Mucosa of stomach (tissue), 1 donor: ENCODE data around the gene HS6ST3.

Experiments
- H3K27me3 ChIP-seq: one replicate; pipeline ENCODE4 v1.7.0; 2013; ENCODE audit warnings: mild to moderate bottlenecking, low read length; ENCODE audit not compliant: control insufficient read depth, insufficient read depth
- H3K36me3 ChIP-seq: one replicate; pipeline ENCODE4 v1.7.0; 2013; ENCODE audit warnings: low read length; ENCODE audit not compliant: control insufficient read depth, insufficient read depth
- H3K4me1 ChIP-seq: one replicate; pipeline ENCODE4 v1.7.0; 2013; ENCODE audit warnings: mild to moderate bottlenecking, low read length; ENCODE audit not compliant: control insufficient read depth, insufficient read depth
- H3K4me3 ChIP-seq: one replicate; pipeline ENCODE4 v1.7.0; 2013; ENCODE audit warnings: low read length
- H3K9ac ChIP-seq: one replicate; pipeline ENCODE4 v1.7.0; 2013; ENCODE audit warnings: mild to moderate bottlenecking, low read length, moderate library complexity
- H3K9me3 ChIP-seq: one replicate; pipeline ENCODE4 v1.7.0; 2013; ENCODE audit warnings: mild to moderate bottlenecking, low read length, moderate library complexity; ENCODE audit not compliant: control insufficient read depth
- donor health status: Pancreatic carcinoma.

HS6ST3 gene

DNA sequence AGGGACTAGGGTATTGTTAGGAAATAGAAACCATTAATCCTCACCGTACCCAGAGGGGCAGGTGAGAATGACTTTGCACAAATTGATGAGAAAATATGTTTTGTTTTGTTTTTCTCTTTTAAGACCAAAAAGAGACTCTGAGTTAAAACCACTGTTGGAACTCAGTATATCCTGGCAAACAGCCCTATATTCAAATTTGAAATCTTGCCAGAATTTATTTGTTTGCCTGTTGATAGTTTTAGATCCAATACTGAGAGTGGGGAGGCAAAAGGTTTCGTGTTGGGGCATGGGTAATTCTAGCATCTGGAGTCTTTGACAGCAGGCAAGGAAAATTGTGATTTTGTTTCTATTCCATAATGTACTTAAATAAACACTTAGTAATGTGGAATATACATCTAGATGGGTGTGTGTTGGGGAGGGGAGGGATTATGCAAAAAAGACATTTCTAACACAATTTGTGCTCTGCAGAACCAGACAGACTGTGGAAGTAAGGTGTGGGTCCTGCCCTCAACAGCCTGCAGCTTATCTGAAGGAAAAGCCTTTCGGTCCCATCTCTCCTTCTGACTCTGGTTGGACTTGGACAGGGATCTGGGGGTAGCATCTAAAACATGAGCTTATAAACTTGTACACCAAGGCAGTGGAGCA, 713.7 kb downstream of the HS6ST3 start:
- Histone ChIP-seq H3K9me3 (no peaks in the 10 kb centered on the region), H3K27me3 (no peaks in the 10 kb centered on the region), H3K4me3 (no peak overlapping the region), H3K36me3 (no peaks in the 10 kb centered on the region), H3K4me1 (no peaks in the 10 kb centered on the region), H3K9ac (no peak overlapping the region)

DNA sequence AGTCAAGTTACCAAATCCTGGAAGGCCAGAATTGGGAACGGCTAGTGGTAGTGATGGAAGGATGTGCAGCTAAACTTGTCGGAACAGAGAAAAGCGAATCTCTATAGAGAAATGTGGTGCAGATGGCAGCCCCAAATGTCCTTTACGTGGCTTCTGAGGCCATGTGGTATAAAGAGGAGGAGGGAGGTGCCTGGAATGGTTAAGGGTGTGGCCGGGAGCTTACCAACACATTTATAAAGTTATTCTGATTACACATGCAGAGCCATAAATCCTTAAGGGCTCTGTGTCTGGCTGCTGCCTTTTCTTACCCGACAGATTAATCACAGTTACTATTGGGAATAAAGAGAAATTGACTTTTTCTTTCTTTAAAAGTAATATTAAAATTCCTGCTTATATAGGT, 714.3 kb downstream of the HS6ST3 start:
- Histone ChIP-seq H3K36me3 (no peaks in the 10 kb centered on the region), H3K9me3 (no peaks in the 10 kb centered on the region), H3K27me3 (no peaks in the 10 kb centered on the region)

DNA sequence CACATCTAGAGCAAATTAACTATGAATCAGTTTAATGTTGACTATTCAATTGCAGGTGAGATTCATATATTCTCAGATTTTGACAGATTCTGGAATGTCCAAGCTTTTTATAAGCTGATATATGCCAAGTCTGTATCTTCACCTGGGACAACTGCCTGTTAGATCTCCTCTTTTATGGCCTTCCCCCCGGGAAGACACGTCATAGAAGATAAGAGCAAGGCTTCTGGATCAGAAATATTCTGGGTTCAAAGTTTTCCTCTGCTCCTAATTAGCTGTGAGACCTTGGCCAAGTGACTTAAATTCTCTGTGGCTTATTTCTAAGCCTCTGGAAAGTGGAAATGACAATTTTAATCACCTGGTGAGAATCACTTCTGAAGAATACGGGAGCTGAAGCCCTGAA, 716.8 kb downstream of the HS6ST3 start:
- H3K4me1 ChIP-seq = no peaks in the 10 kb centered on the region
- H3K27me3 ChIP-seq = no peaks in the 10 kb centered on the region
- H3K9me3 ChIP-seq = no peaks in the 10 kb centered on the region
- H3K4me3 ChIP-seq = no peak overlapping the region
- no peak overlapping the region for H3K9ac ChIP-seq
- no peaks in the 10 kb centered on the region for H3K36me3 ChIP-seq

More for the DNA sequence above, 714.3 kb downstream of the HS6ST3 start:
- H3K4me1 ChIP-seq = no peaks in the 10 kb centered on the region
- H3K9ac ChIP-seq = no peak overlapping the region
- H3K4me3 ChIP-seq = no peak overlapping the region

DNA sequence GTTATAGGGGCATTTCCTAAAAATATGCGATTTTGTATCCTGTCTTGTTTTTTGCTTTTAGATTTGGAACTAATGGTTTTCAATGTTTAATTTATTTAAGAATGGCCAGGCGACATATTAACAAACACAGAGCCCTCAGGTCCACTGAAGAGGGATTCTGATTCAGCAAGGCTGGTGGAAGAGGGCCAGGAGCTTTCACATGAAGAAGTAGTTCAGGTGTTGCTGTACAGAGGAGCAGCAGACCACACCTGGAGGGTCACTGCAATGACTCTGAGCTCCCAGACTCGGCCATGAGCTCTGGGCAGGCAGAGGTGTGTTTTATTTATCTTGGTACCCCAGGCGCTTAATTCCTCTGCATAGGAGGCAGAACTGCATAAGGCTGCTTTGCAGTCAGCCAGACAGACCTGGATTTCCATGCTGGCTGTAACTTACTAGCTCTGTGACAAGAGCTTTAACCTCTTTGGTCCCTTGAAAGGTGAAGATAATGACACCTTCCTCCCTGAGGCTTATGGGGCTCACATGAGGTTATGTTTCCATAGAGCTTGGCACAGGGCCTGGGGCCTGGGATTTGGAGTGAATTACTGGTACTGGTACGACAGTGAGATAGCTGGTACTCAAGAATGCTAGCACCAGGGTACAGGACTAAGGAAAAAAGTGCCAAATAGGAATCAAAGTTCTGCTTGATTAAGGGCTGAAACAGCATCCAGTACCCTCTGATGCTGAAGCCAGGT, 719.6 kb downstream of the HS6ST3 start:
- Histone ChIP-seq H3K27me3 (no peaks in the 10 kb centered on the region), H3K9me3 (no peaks in the 10 kb centered on the region), H3K9ac (no peak overlapping the region), H3K4me1 (no peaks in the 10 kb centered on the region), H3K4me3 (no peak overlapping the region), H3K36me3 (no peaks in the 10 kb centered on the region)

DNA sequence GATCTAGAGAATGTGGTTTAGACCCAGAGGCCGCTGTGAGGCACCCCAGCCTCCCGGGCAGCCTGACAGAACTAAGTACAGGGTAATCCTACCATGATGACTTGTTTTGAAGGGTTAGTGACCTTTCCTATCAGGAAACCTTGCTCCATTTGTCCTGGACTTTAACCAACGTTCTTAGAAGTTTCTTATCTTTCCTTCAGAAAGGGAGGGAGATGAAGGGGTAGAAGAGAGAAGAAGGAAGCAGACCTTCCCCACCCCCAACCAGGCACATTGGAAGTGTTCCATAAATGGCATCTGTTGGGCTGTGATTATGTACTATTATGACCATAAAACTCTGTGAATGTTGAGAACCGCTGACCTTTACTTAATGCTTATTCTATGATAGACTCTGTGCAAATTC, 720.2 kb downstream of the HS6ST3 start:
- H3K9ac ChIP-seq = no peak overlapping the region
- no peak overlapping the region for H3K4me3 ChIP-seq
- no peaks in the 10 kb centered on the region for H3K27me3 ChIP-seq
- no peaks in the 10 kb centered on the region for H3K4me1 ChIP-seq
- no peaks in the 10 kb centered on the region for H3K9me3 ChIP-seq
- H3K36me3 ChIP-seq = no peaks in the 10 kb centered on the region

DNA sequence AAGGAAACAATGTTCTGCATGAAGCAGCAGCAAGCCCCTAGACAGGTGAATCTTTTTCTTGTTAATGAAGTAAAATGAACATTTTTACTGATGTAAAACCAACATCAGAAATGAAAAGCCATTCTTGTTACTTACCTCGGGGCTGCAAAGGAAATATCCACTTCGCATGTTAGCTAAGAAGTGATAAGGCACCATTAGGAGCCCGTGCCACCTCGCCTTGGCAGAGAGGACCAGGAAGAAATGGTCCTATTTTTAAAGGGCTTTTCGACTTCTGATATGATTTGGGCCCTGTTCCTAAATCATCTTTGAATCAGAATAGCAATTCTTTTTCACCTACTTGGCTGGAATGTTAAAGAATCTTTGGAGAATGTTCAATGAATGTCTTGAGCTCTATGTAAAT, 721.1 kb downstream of the HS6ST3 start:
- Histone ChIP-seq H3K9me3 (no peaks in the 10 kb centered on the region), H3K9ac (no peak overlapping the region), H3K4me1 (no peaks in the 10 kb centered on the region), H3K36me3 (no peaks in the 10 kb centered on the region), H3K27me3 (no peaks in the 10 kb centered on the region), H3K4me3 (no peak overlapping the region)

DNA sequence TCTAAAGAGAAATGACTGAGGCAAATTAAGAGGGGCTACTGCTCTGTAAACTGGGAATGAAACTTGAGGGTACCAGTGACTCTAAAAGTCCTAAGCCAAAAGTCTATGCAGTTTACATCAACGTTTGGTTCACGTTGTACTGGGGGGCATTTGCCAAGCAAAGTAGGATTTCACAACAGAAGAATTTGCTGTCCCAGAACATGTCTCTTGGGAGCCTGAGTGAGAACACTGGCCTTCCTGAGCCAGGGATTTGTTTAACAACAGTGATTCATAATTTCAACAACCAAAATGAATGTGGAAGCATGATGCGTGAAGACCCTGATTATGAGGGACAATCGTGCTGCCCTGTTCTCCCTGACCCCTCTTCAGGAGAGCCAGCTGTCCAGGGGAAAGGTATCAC, 726.4 kb downstream of the HS6ST3 start:
- Histone ChIP-seq H3K9ac (no peak overlapping the region), H3K4me3 (no peak overlapping the region), H3K36me3 (no peaks in the 10 kb centered on the region), H3K9me3 (no peaks in the 10 kb centered on the region), H3K27me3 (no peaks in the 10 kb centered on the region), H3K4me1 (no peaks in the 10 kb centered on the region)

DNA sequence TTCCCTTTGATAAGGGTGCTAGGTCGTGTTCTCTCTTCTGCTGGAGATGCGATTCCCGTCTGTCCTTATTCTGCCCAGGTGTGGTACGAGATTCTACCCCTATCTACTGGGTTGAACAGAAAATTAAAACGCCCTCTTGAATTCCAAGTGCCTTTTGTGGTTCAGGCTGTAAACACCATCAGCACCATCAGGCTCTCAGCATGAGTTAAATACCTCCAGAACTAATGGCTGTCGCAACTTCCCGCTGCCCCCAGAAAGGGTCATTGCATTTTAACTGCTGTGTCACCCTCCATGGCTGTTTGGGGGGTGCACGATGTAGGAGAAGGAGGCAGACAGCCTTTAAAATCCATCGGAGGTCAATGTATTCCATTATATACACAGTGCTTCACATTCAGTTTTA, 727.0 kb downstream of the HS6ST3 start:
- H3K27me3 ChIP-seq = no peaks in the 10 kb centered on the region
- no peaks in the 10 kb centered on the region for H3K36me3 ChIP-seq
- H3K4me1 ChIP-seq = no peaks in the 10 kb centered on the region
- no peak overlapping the region for H3K9ac ChIP-seq
- no peak overlapping the region for H3K4me3 ChIP-seq
- H3K9me3 ChIP-seq = no peaks in the 10 kb centered on the region

DNA sequence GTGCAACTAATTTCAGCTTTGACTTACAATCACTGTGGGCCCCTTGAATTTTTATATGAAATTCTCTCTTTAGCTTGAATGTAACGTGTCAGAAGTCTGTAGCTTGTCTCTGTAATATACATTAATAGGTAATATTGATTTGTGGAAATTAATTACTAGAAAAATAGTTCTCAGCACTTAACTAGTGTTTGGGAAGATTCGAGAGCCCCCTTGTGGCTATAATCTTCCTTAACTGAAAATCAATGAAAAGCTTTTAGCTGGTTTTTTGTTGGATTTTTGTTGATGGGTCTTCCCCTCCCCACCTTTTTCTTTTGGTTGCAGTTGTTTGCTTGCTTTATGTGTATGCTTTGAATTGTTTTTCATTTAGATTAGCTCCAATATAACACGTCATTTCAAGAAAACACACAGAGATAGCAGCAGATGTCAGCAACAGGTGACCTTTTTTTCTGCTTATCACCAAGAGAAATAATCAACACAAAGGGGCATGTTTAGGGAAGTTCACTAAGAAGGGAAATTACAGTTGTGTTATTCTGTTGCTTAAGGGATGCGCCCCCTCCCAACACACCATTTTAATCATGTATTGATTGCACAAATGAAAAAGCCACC, 727.5 kb downstream of the HS6ST3 start:
- Histone ChIP-seq H3K36me3 (no peaks in the 10 kb centered on the region), H3K4me1 (no peaks in the 10 kb centered on the region), H3K9me3 (no peaks in the 10 kb centered on the region), H3K9ac (no peak overlapping the region), H3K4me3 (no peak overlapping the region), H3K27me3 (no peaks in the 10 kb centered on the region)

DNA sequence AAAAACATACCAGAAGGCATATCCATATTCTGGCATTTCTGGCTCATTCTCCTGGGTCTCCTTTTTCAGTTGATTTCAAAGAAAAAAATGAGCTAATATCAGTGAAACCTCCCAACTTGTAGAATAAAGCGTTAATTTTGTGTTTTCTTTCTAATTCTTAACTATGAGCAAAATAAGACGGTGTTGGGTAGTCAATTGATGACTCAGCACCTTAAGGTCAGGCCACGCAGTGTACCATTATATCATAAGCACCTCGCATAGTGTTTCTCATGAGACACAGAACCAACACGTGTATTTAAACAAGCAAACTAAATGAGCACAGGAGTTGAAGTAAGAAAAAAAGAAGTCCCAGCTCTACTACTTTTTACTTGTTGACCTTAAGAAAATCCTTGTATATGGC, 729.5 kb downstream of the HS6ST3 start:
- Histone ChIP-seq H3K36me3 (no peaks in the 10 kb centered on the region), H3K4me3 (no peak overlapping the region), H3K27me3 (no peaks in the 10 kb centered on the region), H3K9ac (no peak overlapping the region), H3K9me3 (no peaks in the 10 kb centered on the region), H3K4me1 (no peaks in the 10 kb centered on the region)

DNA sequence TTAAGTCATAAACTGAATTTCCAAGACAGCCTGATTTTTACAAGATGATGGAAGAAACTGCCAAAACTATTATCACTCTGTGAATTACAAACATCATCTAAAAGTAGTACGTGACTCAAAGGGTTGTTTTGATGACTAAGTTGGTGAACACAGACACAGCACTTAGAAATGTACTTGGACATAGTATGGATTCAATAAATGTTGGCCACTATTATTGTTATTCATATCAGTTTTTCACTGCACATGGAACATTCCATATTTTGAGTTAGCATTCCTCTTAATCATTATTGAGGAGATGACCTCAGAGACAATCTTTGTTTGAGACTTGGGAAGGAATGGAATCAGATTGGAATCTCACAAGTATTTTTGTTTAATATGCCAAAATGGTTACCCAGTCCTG, 731.5 kb downstream of the HS6ST3 start:
- Histone ChIP-seq H3K27me3 (no peaks in the 10 kb centered on the region), H3K4me3 (no peak overlapping the region), H3K4me1 (no peaks in the 10 kb centered on the region), H3K9ac (no peak overlapping the region), H3K9me3 (no peaks in the 10 kb centered on the region), H3K36me3 (no peaks in the 10 kb centered on the region)

DNA sequence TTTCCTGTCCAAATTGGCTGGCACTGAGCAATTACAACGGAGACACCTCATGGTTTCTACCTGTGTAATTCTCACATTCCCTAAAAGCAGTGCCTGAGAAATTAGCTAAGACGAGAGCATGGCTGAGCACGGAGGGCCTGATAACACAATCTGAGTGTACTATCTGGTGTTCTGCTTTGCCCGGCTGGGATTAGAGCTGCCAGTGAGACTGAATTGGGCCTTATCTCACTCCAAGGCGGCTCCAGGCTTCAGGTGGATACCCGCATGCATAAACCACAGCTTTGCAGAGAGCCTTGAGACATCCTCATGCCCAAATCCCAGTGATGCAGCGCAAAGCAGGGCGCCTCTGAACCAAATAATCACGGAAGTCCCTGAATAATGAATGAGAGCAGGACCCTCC, 732.1 kb downstream of the HS6ST3 start:
- Histone ChIP-seq H3K36me3 (no peaks in the 10 kb centered on the region), H3K4me1 (no peaks in the 10 kb centered on the region), H3K9me3 (no peaks in the 10 kb centered on the region), H3K9ac (no peak overlapping the region), H3K27me3 (no peaks in the 10 kb centered on the region), H3K4me3 (no peak overlapping the region)
